GM12878 (cell line): ENCODE measurements around the gene FAM110A. TPM values are rescaled to one million over a fixed set of nuclear protein-coding genes. Genes with fewer than 3 reads are reported as not detected.

Experiments
- ATAC-seq: fragments of 200-7000 bp; cut with Tn5 transposase; 3 replicates; pipeline ENCODE4 v1.9.1; 2020; ENCODE audit warnings: mild to moderate bottlenecking, moderate library complexity
- BruUV-seq: library from RNA; stranded (reverse); fragments of 400-500 nt; replicated peaks from 2 replicates; lab custom pipeline; 2021; lab: Mats Ljungman, UMichigan
- CTCF ChIA-PET: fragments of 300-600 bp; sonication (Branson Sonifier 250); formaldehyde crosslinking; extraction: SDS; loops from one replicate; lab custom pipeline; 2021; ENCODE audit warnings: inconsistent platforms; lab: Yijun Ruan, JAX
- POLR2A ChIA-PET: fragments of 350-600 bp; formaldehyde crosslinking; extraction: SDS; loops from one replicate; lab custom pipeline; 2021; ENCODE audit warnings: inconsistent platforms; lab: Charles Lee
- RAD21 ChIA-PET: fragments of 300-600 bp; sonication (Branson Sonifier 250); formaldehyde crosslinking; loops from one replicate; lab custom pipeline; 2023; ENCODE audit warnings: antibody characterized with exemption; ENCODE audit not compliant: unreplicated experiment; lab: Charles Lee
- SMC1A ChIA-PET: fragments of 300-600 bp; sonication (Branson Sonifier 250); formaldehyde crosslinking; loops from one replicate; lab custom pipeline; 2023; ENCODE audit not compliant: unreplicated experiment, uncharacterized antibody; lab: Charles Lee
- DNase-seq: peaks from one replicate; pipeline ENCODE4 v3.0.0-alpha.2; 2011; ENCODE audit warnings: low read depth, low spot score
- FAIRE-seq: peaks from 3 replicates; lab custom pipeline; 2011; peaks lifted over from hg19 to GRCh38; lab: Jason Lieb, UNC
- H2AFZ ChIP-seq: 2 replicates; pipeline ENCODE4 v1.6.0; 2011; ENCODE audit warnings: low read depth, low read length, control low read depth; ENCODE audit not compliant: control insufficient read depth
- H3K27ac ChIP-seq: 2 replicates; pipeline ENCODE4 v1.5.1; 2011; ENCODE audit warnings: control low read depth; ENCODE audit not compliant: control insufficient read depth, insufficient read depth
- H3K27me3 ChIP-seq, 2 experiments: replicated peaks in 1 of 2; 2 replicates each; pipeline versions ENCODE4 v1.6.0 to v1.6.1; 2011; ENCODE audit warnings: low read length in 1 of 2; ENCODE audit not compliant: control insufficient read depth in 2 of 2, insufficient read depth in 2 of 2
- H3K36me3 ChIP-seq, 2 experiments: 2 replicates each; pipeline ENCODE4 v1.5.1; 2011; ENCODE audit warnings: low read length in 1 of 2; ENCODE audit not compliant: control insufficient read depth in 2 of 2, insufficient read depth in 2 of 2
- H3K4me1 ChIP-seq: 2 replicates; pipeline ENCODE4 v1.6.1; 2011; ENCODE audit warnings: mild to moderate bottlenecking, low read length, moderate library complexity, mixed read lengths; ENCODE audit not compliant: control insufficient read depth, insufficient read depth
- H3K4me2 ChIP-seq: 2 replicates; pipeline ENCODE4 v1.6.0; 2011; ENCODE audit warnings: control low read depth; ENCODE audit not compliant: control insufficient read depth, insufficient read depth
- H3K4me3 ChIP-seq: fragments of 200-600 bp; sonication (generic); 2 replicates; pipeline ENCODE4 v1.5.1; 2016
- H3K79me2 ChIP-seq: 2 replicates; pipeline ENCODE4 v1.6.0; 2011; ENCODE audit warnings: low read length; ENCODE audit not compliant: control insufficient read depth, insufficient read depth
- H3K9ac ChIP-seq: 2 replicates; pipeline ENCODE4 v1.8.0; 2011; ENCODE audit warnings: low read length, control low read depth, mixed read lengths; ENCODE audit not compliant: control insufficient read depth, insufficient read depth
- H3K9me3 ChIP-seq: replicated peaks from 3 replicates; pipeline ENCODE4 v1.5.1; 2011; ENCODE audit warnings: mild to moderate bottlenecking, low read length; ENCODE audit not compliant: control insufficient read depth, insufficient read depth
- H4K20me1 ChIP-seq: 2 replicates; pipeline ENCODE4 v1.6.0; 2011; ENCODE audit not compliant: control insufficient read depth, insufficient read depth
- MLLT1 ChIP-seq: fragments of 450-650 bp; IDR thresholded peaks from 2 replicates; pipeline ENCODE4 v1.6.1; 2016; ENCODE audit warnings: mild to moderate bottlenecking
- MXI1 ChIP-seq: fragments of 150-350 bp; IDR thresholded peaks from 2 replicates; pipeline ENCODE4 v1.6.1; 2011; ENCODE audit warnings: low read depth, mild to moderate bottlenecking, inconsistent platforms, low read length, improper control_type of control experiment
- SIX5 ChIP-seq: IDR thresholded peaks from 2 replicates; pipeline ENCODE4 v1.6.1; 2011; ENCODE audit warnings: mild to moderate bottlenecking, low read depth, low read length, moderate library complexity; ENCODE audit not compliant: severe bottlenecking
- TAF1 ChIP-seq: IDR thresholded peaks from 2 replicates; pipeline ENCODE4 v1.6.1; 2011; ENCODE audit warnings: mild to moderate bottlenecking, low read depth, low read length, borderline replicate concordance
- ZBTB33 ChIP-seq: fragments of 450-650 bp; IDR thresholded peaks from 2 replicates; pipeline ENCODE4 v1.6.1; 2017; ENCODE audit warnings: mild to moderate bottlenecking
- ZBTB40 ChIP-seq: fragments of 450-650 bp; IDR thresholded peaks from 2 replicates; pipeline ENCODE4 v1.6.1; 2016; ENCODE audit warnings: mild to moderate bottlenecking, moderate library complexity, borderline replicate concordance
- WGBS: methylation state at CpG from one replicate; pipeline ENCODE4 v1.1.6; 2016; ENCODE audit warnings: low lambda C conversion rate; ENCODE audit not compliant: insufficient replicate concordance, insufficient coverage; ENCODE audit errors: missing lambda C conversion rate; 5-methylcytosine and 5-hydroxymethylcytosine counted together
- in situ Hi-C: fragments of 300-500 bp; cut with MboI; formaldehyde crosslinking; loops from 9 replicates; pipeline ENCODE4 v1.14.3; 2018; ENCODE audit warnings: mixed read lengths
- intact Hi-C: fragments of 100-400 bp; cut with micrococcal nuclease; formaldehyde crosslinking; loops from one replicate; pipeline ENCODE4 v1.14.2; 2022; ENCODE audit not compliant: unreplicated experiment
- polyA plus RNA-seq, 11 experiments: library from polyadenylated mRNA; depleted of rRNA in 4 of 11; unstranded in 6 of 11; stranded (reverse) in 5 of 11; fragments of >200 nt; fragmentation: Nextera tagmentation in 4 of 11; fragmentation: Illumina TruSeq in 1 of 11; extraction: Ambion mirVana in 4 of 11; extraction: Trizol in 1 of 11; gene quantifications; 1 replicate in 1 of 11; 2 replicates in 10 of 11; pipeline versions ENCODE4 v1.2.1 to v1.2.3, GENCODE V29; 2011 to 2016; ENCODE audit warnings: inconsistent platforms in 2 of 11, missing spikeins in 2 of 11, low read depth in 1 of 11
- total RNA-seq, 4 experiments: library from RNA; depleted of rRNA in 3 of 4; stranded (reverse); fragments of >200 nt in 3 of 4; fragmentation: Illumina TruSeq in 1 of 4; extraction: Trizol in 1 of 4; gene quantifications; 2 replicates each; pipeline versions ENCODE4 v1.2.1 to v1.2.3, GENCODE V29; 2013 to 2021

Gene FAM110A
- total and polyA plus RNA-seq, 10 of the 15 experiments (the other 5 are each of a cell fraction or from before 2014, with no cell fraction given): 1.1 to 14.8 (median 7.4) TPM

GRCh38 chr20:831956-832355 is 1.6 kb upstream of the FAM110A start:
- ATAC-seq (no peak), DNase-seq (no peak), FAIRE-seq (no peak)
- Histone ChIP-seq H4K20me1 (no peaks in the 10 kb centered on the region), H3K4me2 (no peak overlapping the region), H3K9me3 (no peaks in the 10 kb centered on the region), H3K79me2 (peaks cover 16% of the 10 kb centered on the region), H3K27ac (no peak overlapping the region), H2AFZ (no peak overlapping the region), H3K4me3 (no peak overlapping the region), H3K36me3 (no peaks in the 10 kb centered on the region), H3K4me1 (peaks cover 16% of the 10 kb centered on the region), H3K9ac (no peak overlapping the region), H3K27me3 (no peaks in the 10 kb centered on the region)
- intact Hi-C loops (no loop called here), in situ Hi-C loops (loop anchor here (5.0 kb wide), 1 partner anchor 285 kb away; the partner anchor contains the start of gene PSMF1)
- BruUV-seq: no TSS peak
- WGBS: 94% methylated on average over 3 of the region's 3 CpGs
- ChIA-PET RAD21 (interaction anchor here (1.2 kb wide), 1 partner anchor 124 kb away, joined by 3 read pairs; no protein-coding TSS in a partner anchor), SMC1A (interaction anchor here (3.3 kb wide), 1 partner anchor 123 kb away, joined by 18 read pairs; no protein-coding TSS in a partner anchor), CTCF (interaction anchor here (1.2 to 3.5 kb wide), 5 partner anchors 16 to 382 kb away, joined by 3 to 27 read pairs (median 3); no protein-coding TSS in a partner anchor), POLR2A (interaction anchor here (1.3 to 1.5 kb wide), 2 partner anchors 35 to 289 kb away, joined by 3 read pairs; no protein-coding TSS in a partner anchor)
- TF ChIP-seq SIX5: no peak
- TF ChIP-seq ZBTB40: no peak
- TF ChIP-seq MLLT1: no peak
- TF ChIP-seq ZBTB33: no peak
- no peak for TF ChIP-seq TAF1
- no peak for TF ChIP-seq MXI1
